Measurements from ENCODE around the gene CEP152.

CEP152 gene

DNA sequence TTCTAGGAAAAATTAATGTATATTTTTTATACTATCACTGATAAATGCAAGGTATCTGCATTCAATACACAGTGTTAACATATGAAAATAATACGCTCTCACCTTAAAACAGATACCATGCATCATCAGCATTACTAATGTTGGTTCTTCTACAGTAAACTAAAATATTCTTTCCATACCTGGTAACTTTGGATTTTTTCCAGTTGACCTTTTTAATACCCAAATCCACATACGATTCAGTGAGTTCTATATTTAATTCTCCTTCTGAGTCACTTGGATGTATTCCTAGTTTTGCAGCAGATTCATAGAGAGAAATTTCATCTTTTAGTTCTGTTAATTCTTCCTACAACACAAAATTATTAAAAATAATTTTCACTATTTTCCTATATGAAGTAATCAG is 29.9 kb downstream of the CEP152 start:
- no peak for DNase-seq (ENCODE audit: extremely low spot score)
- ChIA-PET POLR2A (no interaction called here), CTCF (no interaction called here)
- TF ChIP-seq LEF1 (IDR thresholded peaks at IDR 0.05; ENCODE audit: borderline replicate concordance) = no peak
- no peak for TF ChIP-seq SP1 (IDR thresholded peaks at IDR 0.05)
- no peak for TF ChIP-seq ZNF384 (IDR thresholded peaks at IDR 0.05)
- TF ChIP-seq HDGF (IDR thresholded peaks at IDR 0.05; ENCODE audit: borderline replicate concordance) = no peak
- no peak for TF ChIP-seq BHLHE40 (IDR thresholded peaks at IDR 0.05; ENCODE audit: borderline replicate concordance)
- TF ChIP-seq ELF4 (IDR thresholded peaks at IDR 0.05) = no peak
- no peak for TF ChIP-seq NFRKB (IDR thresholded peaks at IDR 0.05)
- no peak for TF ChIP-seq L3MBTL2 (conservative IDR thresholded peaks at IDR 0.05)
- TF ChIP-seq FOXM1 (IDR thresholded peaks at IDR 0.05; ENCODE audit: borderline replicate concordance) = no peak

DNA sequence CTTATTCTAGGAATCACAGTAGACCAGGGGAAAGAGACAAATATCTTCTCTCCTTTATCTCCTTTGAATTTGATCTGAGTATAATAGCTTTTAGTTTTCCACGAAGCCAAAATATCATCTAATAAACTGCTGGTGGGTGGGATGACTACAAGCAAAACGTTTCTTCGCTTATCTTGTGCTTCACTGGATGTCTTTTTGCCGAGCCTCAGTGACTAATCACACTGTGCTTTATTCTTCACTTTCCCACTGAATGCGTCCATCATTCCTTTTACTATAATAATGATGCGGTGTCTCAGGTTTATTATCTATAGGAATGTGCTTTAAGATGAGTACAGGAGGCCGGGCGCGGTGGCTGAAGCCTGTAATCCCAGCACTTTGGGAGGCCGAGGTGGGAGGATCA is 32.5 kb downstream of the CEP152 start:
- POLR2A ChIA-PET = no interaction called here

DNA sequence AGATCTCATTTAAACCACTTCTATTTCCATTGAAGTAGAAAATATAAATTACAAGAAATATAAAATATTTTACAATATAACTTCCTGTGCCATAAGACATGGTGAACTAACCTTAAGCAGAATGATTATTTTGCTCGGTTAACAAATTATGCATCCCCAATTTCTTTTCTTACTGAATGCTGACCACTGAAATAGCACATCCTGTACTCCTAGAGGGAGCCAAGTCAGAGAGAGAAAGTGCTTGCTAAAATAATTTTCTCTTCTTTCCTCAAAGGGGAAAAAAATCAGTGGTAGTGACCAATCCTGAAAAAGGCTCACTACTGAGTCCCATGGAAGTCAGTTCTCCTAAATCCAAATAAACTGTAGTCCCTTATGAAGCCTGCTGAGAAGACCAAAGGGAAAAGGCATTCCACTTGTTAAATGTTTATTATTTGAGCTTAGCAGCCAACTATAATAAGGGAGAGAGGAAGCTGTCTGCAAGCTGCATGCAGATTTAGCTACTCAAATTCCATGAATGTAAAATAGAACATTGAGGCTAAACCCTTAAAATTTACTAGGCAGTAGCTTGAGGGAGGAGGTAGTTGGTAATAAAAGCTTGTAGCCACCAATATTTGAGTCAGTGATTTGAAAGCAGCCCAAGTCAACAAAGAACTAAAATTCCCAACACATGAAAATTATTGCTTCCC is 33.1 kb downstream of the CEP152 start:
- no peak for DNase-seq (ENCODE audit: extremely low spot score)
- TF ChIP-seq ELF4 (IDR thresholded peaks at IDR 0.05) (no peak), FOXM1 (IDR thresholded peaks at IDR 0.05; ENCODE audit: borderline replicate concordance) (no peak), TARDBP (IDR thresholded peaks at IDR 0.05) (no peak), ARNT (IDR thresholded peaks at IDR 0.05) (no peak), FOXA1 (IDR thresholded peaks at IDR 0.05) (no peak), FOXK2 (IDR thresholded peaks at IDR 0.05) (no peak)
- TF ChIP-seq, protein P1, sequence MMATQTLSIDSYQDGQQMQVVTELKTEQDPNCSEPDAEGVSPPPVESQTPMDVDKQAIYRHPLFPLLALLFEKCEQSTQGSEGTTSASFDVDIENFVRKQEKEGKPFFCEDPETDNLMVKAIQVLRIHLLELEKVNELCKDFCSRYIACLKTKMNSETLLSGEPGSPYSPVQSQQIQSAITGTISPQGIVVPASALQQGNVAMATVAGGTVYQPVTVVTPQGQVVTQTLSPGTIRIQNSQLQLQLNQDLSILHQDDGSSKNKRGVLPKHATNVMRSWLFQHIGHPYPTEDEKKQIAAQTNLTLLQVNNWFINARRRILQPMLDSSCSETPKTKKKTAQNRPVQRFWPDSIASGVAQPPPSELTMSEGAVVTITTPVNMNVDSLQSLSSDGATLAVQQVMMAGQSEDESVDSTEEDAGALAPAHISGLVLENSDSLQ (IDR thresholded peaks at IDR 0.05) = no peak
- CTCF ChIA-PET = no interaction called here
- POLR2A ChIA-PET = no interaction called here

More for the DNA sequence above, 32.5 kb downstream of the CEP152 start:
- TF ChIP-seq ARNT (IDR thresholded peaks at IDR 0.05) (no peak), ZNF384 (IDR thresholded peaks at IDR 0.05) (no peak), SP1 (IDR thresholded peaks at IDR 0.05) (no peak), LEF1 (IDR thresholded peaks at IDR 0.05; ENCODE audit: borderline replicate concordance) (no peak), ELF4 (IDR thresholded peaks at IDR 0.05) (no peak), NFRKB (IDR thresholded peaks at IDR 0.05) (no peak), FOXA1 (IDR thresholded peaks at IDR 0.05) (no peak), SUZ12 (IDR thresholded peaks at IDR 0.05) (no peak), CTBP1 (IDR thresholded peaks at IDR 0.05; ENCODE audit: borderline replicate concordance) (no peak), HDGF (IDR thresholded peaks at IDR 0.05; ENCODE audit: borderline replicate concordance) (no peak), BHLHE40 (IDR thresholded peaks at IDR 0.05; ENCODE audit: borderline replicate concordance) (no peak), TARDBP (IDR thresholded peaks at IDR 0.05) (no peak), FOXK2 (IDR thresholded peaks at IDR 0.05) (no peak)
- TF ChIP-seq, protein P1 (IDR thresholded peaks at IDR 0.05) = no peak
- DNase-seq (ENCODE audit: extremely low spot score) = no peak
- CTCF ChIA-PET = no interaction called here

DNA sequence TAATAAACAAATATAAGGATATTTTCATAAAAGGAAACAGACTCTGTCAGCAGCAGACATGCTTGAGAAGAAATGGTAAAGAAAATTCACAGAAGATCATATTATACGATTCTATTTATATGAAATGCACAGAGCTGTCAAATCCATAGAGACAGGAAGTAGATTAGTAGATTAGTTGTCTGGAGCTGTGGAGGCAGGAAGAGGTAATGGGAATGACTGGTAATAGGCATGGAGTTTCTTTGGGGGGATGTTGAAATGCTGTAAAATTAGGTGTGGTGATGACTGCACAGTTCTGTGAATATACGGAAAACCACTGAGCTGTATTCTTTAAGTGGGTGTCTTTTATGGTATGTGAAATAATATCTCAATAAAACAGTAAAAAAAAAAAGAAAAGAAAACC is 35.3 kb downstream of the CEP152 start:
- POLR2A ChIA-PET = no interaction called here
- CTCF ChIA-PET = no interaction called here

DNA sequence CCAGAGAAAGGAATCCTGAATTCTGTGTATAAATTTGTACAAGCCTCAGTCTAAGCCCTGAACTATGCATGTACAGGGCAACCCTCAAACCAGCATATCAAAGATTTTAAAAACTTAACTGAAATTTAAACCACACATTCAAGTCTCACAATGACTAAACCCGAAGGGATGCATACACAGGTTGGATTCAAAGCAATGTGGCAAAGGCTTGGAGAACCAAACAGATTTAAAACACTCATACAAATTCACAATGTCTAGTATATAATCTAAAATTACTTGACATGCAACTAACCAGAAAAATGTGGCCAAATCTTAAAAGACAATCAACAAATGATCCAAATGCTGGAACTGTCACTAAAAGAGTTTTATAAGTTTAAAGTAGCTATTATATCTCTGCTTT is 36.4 kb downstream of the CEP152 start:
- no peak for DNase-seq (ENCODE audit: extremely low spot score)
- ChIA-PET POLR2A (no interaction called here), CTCF (no interaction called here)
- TF ChIP-seq ELF4 (IDR thresholded peaks at IDR 0.05) = no peak
- TF ChIP-seq BHLHE40 (IDR thresholded peaks at IDR 0.05; ENCODE audit: borderline replicate concordance) = no peak
- TF ChIP-seq, protein P1 (IDR thresholded peaks at IDR 0.05) = no peak

More for the DNA sequence above, 35.3 kb downstream of the CEP152 start:
- no peak for TF ChIP-seq LEF1 (IDR thresholded peaks at IDR 0.05; ENCODE audit: borderline replicate concordance)
- TF ChIP-seq FOXA1 (IDR thresholded peaks at IDR 0.05) = no peak
- no peak for TF ChIP-seq SP1 (IDR thresholded peaks at IDR 0.05)
- TF ChIP-seq NFRKB (IDR thresholded peaks at IDR 0.05) = no peak
- no peak for TF ChIP-seq TARDBP (IDR thresholded peaks at IDR 0.05)
- TF ChIP-seq, protein P1 (IDR thresholded peaks at IDR 0.05) = no peak
- TF ChIP-seq SUZ12 (IDR thresholded peaks at IDR 0.05) = no peak
- TF ChIP-seq ARNT (IDR thresholded peaks at IDR 0.05) = no peak
- TF ChIP-seq FOXK2 (IDR thresholded peaks at IDR 0.05) = no peak
- no peak for TF ChIP-seq HDGF (IDR thresholded peaks at IDR 0.05; ENCODE audit: borderline replicate concordance)
- no peak for TF ChIP-seq FOXM1 (IDR thresholded peaks at IDR 0.05; ENCODE audit: borderline replicate concordance)
- TF ChIP-seq ELF4 (IDR thresholded peaks at IDR 0.05) = no peak
- no peak for TF ChIP-seq L3MBTL2 (conservative IDR thresholded peaks at IDR 0.05)
- TF ChIP-seq BHLHE40 (IDR thresholded peaks at IDR 0.05; ENCODE audit: borderline replicate concordance) = no peak
- no peak for TF ChIP-seq ZNF384 (IDR thresholded peaks at IDR 0.05)
- TF ChIP-seq CTBP1 (IDR thresholded peaks at IDR 0.05; ENCODE audit: borderline replicate concordance) = no peak
- DNase-seq (ENCODE audit: extremely low spot score) = no peak

DNA sequence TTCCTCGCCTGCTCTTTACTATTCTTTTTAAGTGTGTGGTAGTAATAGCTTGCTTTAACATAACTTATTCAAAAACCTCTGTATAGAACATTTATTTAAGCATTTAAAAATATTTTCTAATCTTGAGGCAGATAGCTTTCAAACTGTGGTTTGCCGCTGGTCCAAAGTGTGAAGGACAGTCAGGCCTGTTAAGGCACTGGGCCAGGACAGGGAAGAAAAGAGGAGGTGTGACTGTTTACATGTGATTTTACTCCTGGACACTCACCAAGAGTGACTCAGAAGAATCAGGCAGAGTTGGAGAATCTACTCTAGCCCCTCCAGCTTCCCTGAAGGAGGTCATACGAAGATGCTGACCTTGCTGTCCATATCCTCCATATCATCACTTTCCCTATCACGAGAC is 44.7 kb downstream of the CEP152 start:
- no peak for DNase-seq (ENCODE audit: extremely low spot score)
- TF ChIP-seq TARDBP (IDR thresholded peaks at IDR 0.05) = no peak
- no peak for TF ChIP-seq SP1 (IDR thresholded peaks at IDR 0.05)
- TF ChIP-seq SUZ12 (IDR thresholded peaks at IDR 0.05) = no peak
- TF ChIP-seq ELF4 (IDR thresholded peaks at IDR 0.05) = no peak
- TF ChIP-seq LEF1 (IDR thresholded peaks at IDR 0.05; ENCODE audit: borderline replicate concordance) = no peak
- no peak for TF ChIP-seq FOXK2 (IDR thresholded peaks at IDR 0.05)
- no peak for TF ChIP-seq FOXA1 (IDR thresholded peaks at IDR 0.05)
- no peak for TF ChIP-seq HDGF (IDR thresholded peaks at IDR 0.05; ENCODE audit: borderline replicate concordance)
- no peak for TF ChIP-seq FOXM1 (IDR thresholded peaks at IDR 0.05; ENCODE audit: borderline replicate concordance)
- no peak for TF ChIP-seq L3MBTL2 (conservative IDR thresholded peaks at IDR 0.05)
- no peak for TF ChIP-seq CTBP1 (IDR thresholded peaks at IDR 0.05; ENCODE audit: borderline replicate concordance)
- TF ChIP-seq ZNF384 (IDR thresholded peaks at IDR 0.05) = no peak
- POLR2A ChIA-PET = no interaction called here
- CTCF ChIA-PET = no interaction called here
